ENCODE measurements around the gene HES1.

GRCh38 chr3:194141415-194142155, 5.6 kb downstream of the HES1 start:
- no peak for TF ChIP-seq ESRRA (IDR thresholded peaks at IDR 0.05; ENCODE audit: low read length)
- TF ChIP-seq EP300 (IDR thresholded peaks at IDR 0.05; ENCODE audit: borderline replicate concordance in 1 of 2, control insufficient read depth in 1 of 2, low read depth in 2 of 2, low read length in 2 of 2): no peak
- no peak for TF ChIP-seq RFX5 (IDR thresholded peaks at IDR 0.05; ENCODE audit: low read depth, low read length)
- TF ChIP-seq FOS (IDR thresholded peaks at IDR 0.05; ENCODE audit: borderline replicate concordance, extremely low read depth, insufficient read length): no peak
- TF ChIP-seq SMC3 (IDR thresholded peaks at IDR 0.05; ENCODE audit: borderline replicate concordance, low read length): no peak
- no peak for TF ChIP-seq REST (IDR thresholded peaks at IDR 0.05; ENCODE audit: low read depth, low read length)

Data from GM12878 (cell line).